ENCODE data around the gene FBXL17.
A peak's percentile ranks its signal among the peaks of the same experiment; 100 is the strongest.

The FBXL17 gene

DNA sequence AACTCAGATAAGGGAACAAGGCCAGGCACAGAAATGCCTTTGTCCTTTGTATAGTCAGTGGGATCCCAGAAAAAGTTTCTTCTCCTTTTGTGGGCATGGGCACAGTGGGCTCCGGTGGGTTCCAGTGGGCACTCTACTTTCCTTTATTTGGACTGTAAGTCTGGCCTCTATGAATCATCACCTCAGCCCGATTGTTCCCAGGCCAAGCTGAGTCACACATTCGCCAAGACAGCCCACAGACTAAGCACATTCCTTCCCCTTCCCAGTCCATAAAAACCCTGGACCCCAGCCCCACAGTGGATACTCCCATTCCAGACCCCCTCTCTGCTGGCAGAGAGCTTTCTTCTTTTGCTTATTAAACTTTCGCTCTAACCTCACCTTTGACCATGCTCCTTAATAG, 165.0 kb downstream of the FBXL17 start:
- Histone ChIP-seq H2BK5ac (ENCODE audit: low read length) (no peak overlapping the region), H3K14ac (ENCODE audit: low read length) (no peak overlapping the region), H3K79me1 (ENCODE audit: low read depth, low read length) (no peaks in the 10 kb centered on the region), H3K27me3 (ENCODE audit: control insufficient read depth in 3 of 3, insufficient read depth in 3 of 3, low read depth in 1 of 3, low read length in 3 of 3) (no peaks in the 10 kb centered on the region), H3K4ac (ENCODE audit: low read length) (no peak overlapping the region), H2BK120ac (ENCODE audit: low read depth, low read length) (no peak overlapping the region), H3K4me2 (ENCODE audit: insufficient read depth, low read length, poor library complexity, severe bottlenecking) (no peak overlapping the region), H3K9ac (ENCODE audit: low read depth, low read length, poor library complexity) (no peak overlapping the region), H3K4me1 (ENCODE audit: control insufficient read depth in 2 of 2, insufficient read depth in 1 of 2, low read depth in 1 of 2, low read length in 2 of 2) (peaks cover 8 to 10% of the 10 kb centered on the region in 2 donors), H3K27ac (replicated peaks; ENCODE audit: low read length) (no peak overlapping the region), H2BK15ac (ENCODE audit: low read length) (no peak overlapping the region), H3K36me3 (replicated peaks in 1 of 2; ENCODE audit: control insufficient read depth in 2 of 2, insufficient read depth in 2 of 2, low read length in 2 of 2) (no peaks in the 10 kb centered on the region), H3K9me3 (replicated peaks in 1 of 2; ENCODE audit: control insufficient read depth in 2 of 2, insufficient read depth in 1 of 2, low read depth in 1 of 2, low read length in 2 of 2) (peaks cover 0 to 14% of the 10 kb centered on the region in 2 donors), H3K23ac (ENCODE audit: low read depth, low read length, poor library complexity) (no peak overlapping the region), H2BK12ac (ENCODE audit: low read length) (no peak overlapping the region), H2AK5ac (ENCODE audit: low read depth, low read length) (no peak overlapping the region), H2AFZ (ENCODE audit: low read length) (no peak overlapping the region), H4K8ac (ENCODE audit: low read depth, low read length) (no peak overlapping the region), H3K18ac (ENCODE audit: low read length) (no peak overlapping the region), H4K91ac (ENCODE audit: low read depth, low read length, poor library complexity) (no peak overlapping the region), H3K4me3 (ENCODE audit: low read length in 2 of 2) (no peak overlapping the region)
- WGBS, 2 donors (ENCODE audit: extremely low coverage in 2 of 2, insufficient read length in 2 of 2, insufficient replicate concordance in 1 of 2): no CpG with 5 or more reads among the region's 4 CpGs
- DNase-seq (ENCODE audit: low spot score): no peak

DNA sequence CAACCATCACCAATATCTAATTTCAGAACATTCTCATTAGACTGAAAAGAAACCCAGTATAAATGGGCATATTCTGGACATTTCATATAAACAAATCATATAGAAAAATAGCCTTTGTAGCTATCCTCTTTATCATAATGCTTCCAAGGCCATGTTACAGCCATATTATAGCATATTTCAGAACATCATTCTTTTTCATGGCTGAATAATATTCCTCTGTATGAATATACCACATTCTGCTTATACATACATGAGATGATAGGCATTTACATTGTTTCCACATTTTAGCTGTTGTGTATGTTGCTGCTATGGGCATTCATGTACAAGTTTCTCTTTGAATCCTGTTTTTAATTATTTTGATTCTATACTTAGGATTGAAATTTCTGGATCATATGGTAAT, 167.0 kb downstream of the FBXL17 start:
- Histone ChIP-seq H3K27me3 (ENCODE audit: control insufficient read depth in 3 of 3, insufficient read depth in 3 of 3, low read depth in 1 of 3, low read length in 3 of 3) (no peaks in the 10 kb centered on the region), H2BK5ac (ENCODE audit: low read length) (no peak overlapping the region), H3K14ac (ENCODE audit: low read length) (no peak overlapping the region), H2BK120ac (ENCODE audit: low read depth, low read length) (no peak overlapping the region), H4K91ac (ENCODE audit: low read depth, low read length, poor library complexity) (no peak overlapping the region), H3K23ac (ENCODE audit: low read depth, low read length, poor library complexity) (no peak overlapping the region), H3K4me1 (ENCODE audit: control insufficient read depth in 2 of 2, insufficient read depth in 1 of 2, low read depth in 1 of 2, low read length in 2 of 2) (peaks cover 7 to 8% of the 10 kb centered on the region in 2 donors), H3K4me2 (ENCODE audit: insufficient read depth, low read length, poor library complexity, severe bottlenecking) (no peak overlapping the region), H3K79me1 (ENCODE audit: low read depth, low read length) (no peaks in the 10 kb centered on the region), H3K36me3 (replicated peaks in 1 of 2; ENCODE audit: control insufficient read depth in 2 of 2, insufficient read depth in 2 of 2, low read length in 2 of 2) (no peaks in the 10 kb centered on the region), H2AK5ac (ENCODE audit: low read depth, low read length) (no peak overlapping the region), H2BK12ac (ENCODE audit: low read length) (no peak overlapping the region), H2BK15ac (ENCODE audit: low read length) (no peak overlapping the region), H3K4me3 (ENCODE audit: low read length in 2 of 2) (no peak overlapping the region), H3K27ac (replicated peaks; ENCODE audit: low read length) (no peak overlapping the region), H2AFZ (ENCODE audit: low read length) (no peak overlapping the region), H3K9ac (ENCODE audit: low read depth, low read length, poor library complexity) (no peak overlapping the region), H4K8ac (ENCODE audit: low read depth, low read length) (no peak overlapping the region), H3K9me3 (replicated peaks in 1 of 2; ENCODE audit: control insufficient read depth in 2 of 2, insufficient read depth in 1 of 2, low read depth in 1 of 2, low read length in 2 of 2) (peaks cover 0 to 14% of the 10 kb centered on the region in 2 donors), H3K18ac (ENCODE audit: low read length) (no peak overlapping the region), H3K4ac (ENCODE audit: low read length) (no peak overlapping the region)
- no peak for DNase-seq (ENCODE audit: low spot score)

DNA sequence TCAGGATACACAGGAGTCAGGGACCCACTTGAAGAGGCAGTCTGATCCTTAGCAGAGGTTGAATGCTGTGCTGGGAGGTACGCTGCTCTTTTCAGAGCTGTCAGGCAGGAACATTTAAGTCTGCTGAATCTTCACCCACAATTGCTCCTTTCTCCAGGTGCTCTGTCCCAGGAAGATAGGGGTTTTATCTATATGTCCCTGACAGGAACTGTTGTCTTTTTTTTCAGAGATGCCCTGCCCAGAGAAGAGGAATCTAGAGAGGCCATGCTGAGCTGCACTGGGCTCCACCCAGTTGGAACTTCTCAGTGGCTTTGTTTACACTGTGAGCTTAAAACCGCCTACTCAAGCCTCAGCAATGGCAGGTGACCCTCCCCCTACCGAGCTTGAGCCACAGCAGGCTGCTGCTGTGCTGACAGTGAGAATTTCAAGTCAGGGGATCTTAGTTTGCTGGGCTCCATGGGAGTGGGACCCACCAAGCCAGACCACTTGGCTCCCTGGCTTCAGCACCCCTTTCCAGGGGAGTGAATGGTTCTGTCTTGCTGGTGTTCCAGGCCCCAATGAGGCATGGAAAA, 169.0 kb downstream of the FBXL17 start:
- Histone ChIP-seq H3K14ac (ENCODE audit: low read length) (no peak overlapping the region), H3K9me3 (replicated peaks in 1 of 2; ENCODE audit: control insufficient read depth in 2 of 2, insufficient read depth in 1 of 2, low read depth in 1 of 2, low read length in 2 of 2) (peaks cover 0 to 14% of the 10 kb centered on the region in 2 donors), H2BK5ac (ENCODE audit: low read length) (no peak overlapping the region), H3K4ac (ENCODE audit: low read length) (no peak overlapping the region), H4K91ac (ENCODE audit: low read depth, low read length, poor library complexity) (no peak overlapping the region), H2BK120ac (ENCODE audit: low read depth, low read length) (no peak overlapping the region), H4K8ac (ENCODE audit: low read depth, low read length) (no peak overlapping the region), H3K9ac (ENCODE audit: low read depth, low read length, poor library complexity) (no peak overlapping the region), H2BK15ac (ENCODE audit: low read length) (no peak overlapping the region), H3K18ac (ENCODE audit: low read length) (peak overlapping the region; percentile 80), H3K36me3 (replicated peaks in 1 of 2; ENCODE audit: control insufficient read depth in 2 of 2, insufficient read depth in 2 of 2, low read length in 2 of 2) (no peaks in the 10 kb centered on the region), H2AFZ (ENCODE audit: low read length) (peak overlapping the region; percentile 69), H3K27me3 (ENCODE audit: control insufficient read depth in 3 of 3, insufficient read depth in 3 of 3, low read depth in 1 of 3, low read length in 3 of 3) (no peaks in the 10 kb centered on the region), H3K4me1 (ENCODE audit: control insufficient read depth in 2 of 2, insufficient read depth in 1 of 2, low read depth in 1 of 2, low read length in 2 of 2) (peaks cover 7 to 8% of the 10 kb centered on the region in 2 donors), H2AK5ac (ENCODE audit: low read depth, low read length) (no peak overlapping the region), H3K27ac (replicated peaks; ENCODE audit: low read length) (peak overlapping the region; percentile 50), H3K23ac (ENCODE audit: low read depth, low read length, poor library complexity) (peak overlapping the region; percentile 44), H2BK12ac (ENCODE audit: low read length) (no peak overlapping the region), H3K79me1 (ENCODE audit: low read depth, low read length) (no peaks in the 10 kb centered on the region), H3K4me2 (ENCODE audit: insufficient read depth, low read length, poor library complexity, severe bottlenecking) (peak overlapping the region; percentile 21), H3K4me3 (ENCODE audit: low read length in 2 of 2) (no peak overlapping the region)
- WGBS, 2 donors (ENCODE audit: extremely low coverage in 2 of 2, insufficient read length in 2 of 2, insufficient replicate concordance in 1 of 2): no CpG with 5 or more reads among the region's 3 CpGs
- no peak for DNase-seq (ENCODE audit: low spot score)

DNA sequence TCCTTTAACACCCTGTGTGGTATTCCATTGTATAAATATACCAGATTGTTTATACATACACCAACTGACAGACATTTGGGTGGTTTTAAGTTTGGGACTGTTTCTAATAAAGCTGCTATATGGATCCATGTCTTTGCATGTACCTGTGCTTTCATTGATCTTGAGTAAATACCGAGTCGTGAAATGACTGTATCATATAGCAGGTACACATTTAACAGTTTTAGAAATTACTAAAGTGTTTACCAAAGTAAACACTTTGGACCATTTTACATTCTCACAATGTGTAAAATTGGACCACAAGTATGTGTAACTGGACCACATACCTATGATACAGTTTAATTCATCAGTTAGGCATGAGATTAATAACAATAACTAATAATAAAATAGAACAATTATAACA, 175.2 kb downstream of the FBXL17 start:
- DNase-seq (ENCODE audit: low spot score): no peak
- no peaks in the 10 kb centered on the region for H3K36me3 ChIP-seq (replicated peaks in 1 of 2; ENCODE audit: control insufficient read depth in 2 of 2, insufficient read depth in 2 of 2, low read length in 2 of 2)

More for the DNA sequence above, 175.2 kb downstream of the FBXL17 start:
- Histone ChIP-seq H3K9me3 (replicated peaks in 1 of 2; ENCODE audit: control insufficient read depth in 2 of 2, insufficient read depth in 1 of 2, low read depth in 1 of 2, low read length in 2 of 2) (no peaks in the 10 kb centered on the region), H2AK5ac (ENCODE audit: low read depth, low read length) (no peak overlapping the region), H3K14ac (ENCODE audit: low read length) (no peak overlapping the region), H3K4me2 (ENCODE audit: insufficient read depth, low read length, poor library complexity, severe bottlenecking) (no peak overlapping the region), H3K23ac (ENCODE audit: low read depth, low read length, poor library complexity) (no peak overlapping the region), H3K27ac (replicated peaks; ENCODE audit: low read length) (no peak overlapping the region), H3K9ac (ENCODE audit: low read depth, low read length, poor library complexity) (no peak overlapping the region), H4K91ac (ENCODE audit: low read depth, low read length, poor library complexity) (no peak overlapping the region), H2BK5ac (ENCODE audit: low read length) (no peak overlapping the region), H3K4me3 (ENCODE audit: low read length in 2 of 2) (no peak overlapping the region), H2AFZ (ENCODE audit: low read length) (no peak overlapping the region), H3K27me3 (ENCODE audit: control insufficient read depth in 3 of 3, insufficient read depth in 3 of 3, low read depth in 1 of 3, low read length in 3 of 3) (no peaks in the 10 kb centered on the region), H3K18ac (ENCODE audit: low read length) (no peak overlapping the region), H4K8ac (ENCODE audit: low read depth, low read length) (no peak overlapping the region), H2BK120ac (ENCODE audit: low read depth, low read length) (no peak overlapping the region), H2BK15ac (ENCODE audit: low read length) (no peak overlapping the region), H3K4ac (ENCODE audit: low read length) (no peak overlapping the region), H2BK12ac (ENCODE audit: low read length) (no peak overlapping the region), H3K4me1 (ENCODE audit: control insufficient read depth in 2 of 2, insufficient read depth in 1 of 2, low read depth in 1 of 2, low read length in 2 of 2) (peaks cover 2 to 6% of the 10 kb centered on the region in 2 donors), H3K79me1 (ENCODE audit: low read depth, low read length) (no peaks in the 10 kb centered on the region)
- WGBS, 2 donors (ENCODE audit: extremely low coverage in 2 of 2, insufficient read length in 2 of 2, insufficient replicate concordance in 1 of 2): no CpG with 5 or more reads among the region's 2 CpGs
